ENCODE measurements around the gene C1orf115. TPM values are rescaled to one million over a fixed set of nuclear protein-coding genes. Genes with fewer than 3 reads are reported as not detected.

C1orf115 gene
- total RNA-seq, 1 donor from 2014 or later, result 1.3 TPM

GRCh38 chr1:220696226-220696862 is 6.2 kb downstream of the C1orf115 start:
- Histone ChIP-seq H3K27me3 (ENCODE audit: control insufficient read depth, insufficient read depth, low read length) (no peaks in the 10 kb centered on the region), H3K36me3 (ENCODE audit: control insufficient read depth, insufficient read depth, low read length) (no peaks in the 10 kb centered on the region), H3K4me3 (ENCODE audit: low read depth, low read length) (no peak overlapping the region)
- TF ChIP-seq CTCF (IDR thresholded peaks at IDR 0.05; ENCODE audit: insufficient read depth, low read length, severe bottlenecking), result no peak
- FAIRE-seq (no peak), DNase-seq (ENCODE audit: low read depth) (no peak)

- TF ChIP-seq CTCF (IDR thresholded peaks at IDR 0.05; ENCODE audit: insufficient read depth, low read length, severe bottlenecking), result no peak
- Histone ChIP-seq H3K4me3 (ENCODE audit: low read depth, low read length) (no peak overlapping the region), H3K27me3 (ENCODE audit: control insufficient read depth, insufficient read depth, low read length) (no peaks in the 10 kb centered on the region), H3K36me3 (ENCODE audit: control insufficient read depth, insufficient read depth, low read length) (no peaks in the 10 kb centered on the region)
- peak; percentile 36 for FAIRE-seq
- DNase-seq (ENCODE audit: low read depth), result peak; percentile 6
These were observed 6.7 kb downstream of the C1orf115 start for GRCh38 chr1:220696863-220697231.

GRCh38 chr1:220697326-220697725 is 7.2 kb downstream of the C1orf115 start:
- no peak for TF ChIP-seq CTCF (IDR thresholded peaks at IDR 0.05; ENCODE audit: insufficient read depth, low read length, severe bottlenecking)
- DNase-seq (ENCODE audit: low read depth) (no peak), FAIRE-seq (no peak)
- no peaks in the 10 kb centered on the region for H3K36me3 ChIP-seq (ENCODE audit: control insufficient read depth, insufficient read depth, low read length)
- no peaks in the 10 kb centered on the region for H3K27me3 ChIP-seq (ENCODE audit: control insufficient read depth, insufficient read depth, low read length)
- no peak overlapping the region for H3K4me3 ChIP-seq (ENCODE audit: low read depth, low read length)

- H3K4me3 ChIP-seq (ENCODE audit: low read depth, low read length), result no peak overlapping the region
- TF ChIP-seq CTCF (IDR thresholded peaks at IDR 0.05; ENCODE audit: insufficient read depth, low read length, severe bottlenecking), result no peak
- no peak for DNase-seq (ENCODE audit: low read depth)
- no peaks in the 10 kb centered on the region for H3K36me3 ChIP-seq (ENCODE audit: control insufficient read depth, insufficient read depth, low read length)
- no peak for FAIRE-seq
- no peaks in the 10 kb centered on the region for H3K27me3 ChIP-seq (ENCODE audit: control insufficient read depth, insufficient read depth, low read length)
These were observed 8.4 kb downstream of the C1orf115 start for GRCh38 chr1:220698607-220699016.

- DNase-seq (ENCODE audit: low read depth), result no peak
- H3K36me3 ChIP-seq (ENCODE audit: control insufficient read depth, insufficient read depth, low read length), result no peaks in the 10 kb centered on the region
- no peak for TF ChIP-seq CTCF (IDR thresholded peaks at IDR 0.05; ENCODE audit: insufficient read depth, low read length, severe bottlenecking)
- H3K27me3 ChIP-seq (ENCODE audit: control insufficient read depth, insufficient read depth, low read length), result no peaks in the 10 kb centered on the region
- FAIRE-seq, result no peak
- H3K4me3 ChIP-seq (ENCODE audit: low read depth, low read length), result no peak overlapping the region
These were observed 8.9 kb downstream of the C1orf115 start for GRCh38 chr1:220699044-220699443.

GRCh38 chr1:220700556-220701179 is 10.5 kb downstream of the C1orf115 start:
- no peak for TF ChIP-seq CTCF (IDR thresholded peaks at IDR 0.05; ENCODE audit: insufficient read depth, low read length, severe bottlenecking)
- Histone ChIP-seq H3K27me3 (ENCODE audit: control insufficient read depth, insufficient read depth, low read length) (no peaks in the 10 kb centered on the region), H3K4me3 (ENCODE audit: low read depth, low read length) (no peak overlapping the region), H3K36me3 (ENCODE audit: control insufficient read depth, insufficient read depth, low read length) (no peaks in the 10 kb centered on the region)
- DNase-seq (ENCODE audit: low read depth) (no peak), FAIRE-seq (no peak)
